Stomach (tissue), 9 donors: Measurements from ENCODE around the gene WNT9A. TPM values are rescaled to one million over a fixed set of nuclear protein-coding genes. Genes with fewer than 3 reads are reported as not detected.

Source experiments
- DNase-seq, 2 donors: peaks; one replicate each; pipeline versions ENCODE4 v3.0.0 to v3.0.0-alpha.2; 2013 to 2019
- H3K27ac ChIP-seq, 5 donors: fragments of 200-600 bp in 4 of 5; sonication (generic) in 4 of 5; one replicate each; pipeline ENCODE4 v1.5.1; 2013 to 2019; ENCODE audit warnings: mild to moderate bottlenecking in 1 of 5, moderate library complexity in 1 of 5
- H3K27me3 ChIP-seq, 3 donors: fragments of 200-600 bp; sonication (generic); one replicate each; pipeline ENCODE4 v1.5.1; 2017 to 2019; ENCODE audit warnings: mixed run types in 1 of 3
- H3K36me3 ChIP-seq, 4 donors: fragments of 200-600 bp; sonication (generic); 1 replicate in 3 of 4; 2 replicates in 1 of 4; pipeline ENCODE4 v1.5.1; 2016 to 2019
- H3K4me1 ChIP-seq, 4 donors: fragments of 200-600 bp; sonication (generic); one replicate each; pipeline ENCODE4 v1.5.1; 2016 to 2019
- H3K4me3 ChIP-seq, 4 donors: fragments of 200-600 bp; sonication (generic) in 3 of 4; one replicate each; pipeline ENCODE4 v1.5.1; 2016 to 2019; ENCODE audit warnings: mild to moderate bottlenecking in 1 of 4
- H3K9me3 ChIP-seq, 4 donors: fragments of 200-600 bp; sonication (generic); one replicate each; pipeline ENCODE4 v1.5.1; 2016 to 2019
- EP300 ChIP-seq: sonication (generic); formaldehyde crosslinking; IDR thresholded peaks from one replicate; pipeline ENCODE4 v1.6.1; 2017; ENCODE audit warnings: antibody characterized with exemption
- POLR2A ChIP-seq, 4 donors: fragments of 450-650 bp; IDR thresholded peaks; one replicate each; pipeline ENCODE4 v1.6.1; 2016; ENCODE audit warnings: antibody characterized with exemption in 4 of 4, control low read depth in 2 of 4, mild to moderate bottlenecking in 1 of 4, moderate library complexity in 1 of 4
- POLR2AphosphoS5 ChIP-seq, 3 donors: sonication (generic); formaldehyde crosslinking; IDR thresholded peaks; one replicate each; pipeline ENCODE4 v1.6.1; 2016; ENCODE audit warnings: antibody characterized with exemption in 3 of 3
- WGBS, 5 donors: extraction: QIAGEN DNeasy Blood & Tissue Kit in 3 of 5; methylation state at CpG; one replicate each; pipeline versions ENCODE4 v1.1.5 to v1.1.7; 2013 to 2018; 5-methylcytosine and 5-hydroxymethylcytosine counted together
- intact Hi-C: fragments of 100-400 bp; cut with DNase I; formaldehyde crosslinking; loops from one replicate; pipeline ENCODE4 v1.15.1; 2023; ENCODE audit warnings: low total_unique reads
- polyA plus RNA-seq, 3 donors: library from polyadenylated mRNA; stranded (reverse); fragments of 200-250 nt; gene quantifications; one replicate each; pipeline ENCODE4 v1.2.3, GENCODE V29; 2013
- total RNA-seq, 5 donors: library from RNA; depleted of rRNA; stranded (reverse); fragments of >200 nt; gene quantifications; one replicate each; pipeline versions ENCODE4 v1.1.0 to v1.2.3, GENCODE V29; 2014 to 2016
- TF ChIP-seq, protein P1 (sequence below), 7 experiments: fragments of 450-650 bp in 4 of 7; fragments of 200-600 bp in 3 of 7; sonication (generic) in 3 of 7; IDR thresholded peaks; one replicate each; pipeline ENCODE4 v1.5.1; 2016 to 2019; ENCODE audit warnings: antibody characterized with exemption in 7 of 7, control low read depth in 2 of 7, mild to moderate bottlenecking in 1 of 7
- donor health status: healthy with polysubstance abuse.
- donor health status: Bipolar disorder and iron deficiency.
- donor health status: healthy.

The WNT9A gene
- total and polyA plus RNA-seq, 8 donors: 1.1 to 22.2 (median 3.0) TPM

DNA sequence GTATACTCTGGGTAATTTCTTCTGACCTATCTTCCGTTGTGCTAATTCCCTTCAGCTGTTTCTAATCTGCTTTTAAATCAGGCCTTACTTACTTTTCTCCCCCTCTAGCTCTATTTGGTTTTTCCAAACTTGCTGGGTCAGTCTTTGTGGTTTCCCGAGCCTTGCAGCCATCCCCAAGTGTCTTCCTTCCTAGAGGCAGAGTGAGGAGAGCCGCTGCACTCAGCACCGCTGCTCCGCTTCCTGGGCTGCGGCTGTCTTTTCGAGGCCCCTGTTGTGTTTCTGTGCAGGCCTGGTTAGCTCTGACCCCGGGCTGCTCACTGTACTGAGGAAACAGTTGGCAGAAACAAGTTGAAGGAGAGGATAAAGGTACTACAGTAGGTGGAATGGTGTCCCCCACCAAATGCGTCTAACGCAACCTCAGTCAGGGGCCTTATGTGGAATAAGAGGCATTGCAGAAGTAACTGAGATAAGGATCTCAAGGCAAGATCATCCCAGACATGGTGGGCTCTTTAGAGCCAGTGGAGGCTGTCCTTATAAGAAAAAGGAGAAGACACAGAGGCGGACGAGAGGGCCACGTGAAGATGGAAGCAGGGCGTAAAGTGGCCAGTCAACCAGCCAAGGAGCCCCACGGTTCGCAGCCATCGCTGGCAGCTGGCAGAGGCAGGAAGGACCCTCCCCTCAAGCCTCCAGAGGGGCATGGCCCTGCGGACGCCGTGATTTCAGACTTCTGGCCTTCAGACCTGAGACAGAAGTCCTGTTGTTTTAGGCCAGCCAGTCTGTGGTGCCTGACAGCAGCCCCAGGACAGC lies 10.5 kb downstream of the WNT9A start:
- intact Hi-C loops: no loop called here
- H3K4me1 ChIP-seq: peaks cover 0 to 22% (median 12%) of the 10 kb centered on the region in 4 donors
- no peaks in the 10 kb centered on the region for H3K9me3 ChIP-seq
- WGBS, 5 donors: 85 to 88% (median 87%) methylated on average over 20 of the region's 20 CpGs
- no peak for TF ChIP-seq POLR2A (IDR thresholded peaks at IDR 0.05)
- TF ChIP-seq, protein P1, sequence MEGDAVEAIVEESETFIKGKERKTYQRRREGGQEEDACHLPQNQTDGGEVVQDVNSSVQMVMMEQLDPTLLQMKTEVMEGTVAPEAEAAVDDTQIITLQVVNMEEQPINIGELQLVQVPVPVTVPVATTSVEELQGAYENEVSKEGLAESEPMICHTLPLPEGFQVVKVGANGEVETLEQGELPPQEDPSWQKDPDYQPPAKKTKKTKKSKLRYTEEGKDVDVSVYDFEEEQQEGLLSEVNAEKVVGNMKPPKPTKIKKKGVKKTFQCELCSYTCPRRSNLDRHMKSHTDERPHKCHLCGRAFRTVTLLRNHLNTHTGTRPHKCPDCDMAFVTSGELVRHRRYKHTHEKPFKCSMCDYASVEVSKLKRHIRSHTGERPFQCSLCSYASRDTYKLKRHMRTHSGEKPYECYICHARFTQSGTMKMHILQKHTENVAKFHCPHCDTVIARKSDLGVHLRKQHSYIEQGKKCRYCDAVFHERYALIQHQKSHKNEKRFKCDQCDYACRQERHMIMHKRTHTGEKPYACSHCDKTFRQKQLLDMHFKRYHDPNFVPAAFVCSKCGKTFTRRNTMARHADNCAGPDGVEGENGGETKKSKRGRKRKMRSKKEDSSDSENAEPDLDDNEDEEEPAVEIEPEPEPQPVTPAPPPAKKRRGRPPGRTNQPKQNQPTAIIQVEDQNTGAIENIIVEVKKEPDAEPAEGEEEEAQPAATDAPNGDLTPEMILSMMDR (IDR thresholded peaks at IDR 0.05): no peak
- no peak for DNase-seq
- no peak overlapping the region for H3K4me3 ChIP-seq
- no peaks in the 10 kb centered on the region for H3K27me3 ChIP-seq
- no peak overlapping the region for H3K27ac ChIP-seq
- H3K36me3 ChIP-seq: no peaks in the 10 kb centered on the region

DNA sequence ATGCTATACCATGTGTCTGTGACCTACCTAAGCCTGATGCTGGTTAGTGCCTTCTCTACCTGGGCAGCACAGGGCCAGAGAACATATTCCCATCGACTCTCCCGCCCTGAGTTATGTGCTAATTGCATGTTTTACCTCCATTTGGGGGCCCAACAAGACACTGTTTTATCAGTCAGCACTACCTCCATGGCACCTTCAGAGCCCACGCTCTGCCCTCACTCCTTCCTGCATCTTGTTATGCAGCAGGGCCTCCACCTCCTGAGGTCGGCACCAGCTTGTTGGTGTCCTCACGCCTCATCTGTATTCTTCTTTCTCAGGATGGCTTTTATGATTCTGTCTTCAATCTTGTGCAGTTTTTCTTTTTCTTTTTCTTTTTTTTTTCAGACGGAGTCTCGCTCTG lies 11.9 kb downstream of the WNT9A start:
- Histone ChIP-seq H3K4me3 (no peak overlapping the region), H3K4me1 (peaks cover 0 to 13% (median 6%) of the 10 kb centered on the region in 4 donors), H3K9me3 (no peaks in the 10 kb centered on the region), H3K36me3 (no peaks in the 10 kb centered on the region), H3K27me3 (no peaks in the 10 kb centered on the region), H3K27ac (no peak overlapping the region)
- intact Hi-C loops: no loop called here
- TF ChIP-seq POLR2AphosphoS5 (IDR thresholded peaks at IDR 0.05) (no peak), EP300 (no peak)
- 95 to 98% (median 97%) methylated on average over 7 of the region's 7 CpGs for WGBS, 5 donors
- DNase-seq: no peak

DNA sequence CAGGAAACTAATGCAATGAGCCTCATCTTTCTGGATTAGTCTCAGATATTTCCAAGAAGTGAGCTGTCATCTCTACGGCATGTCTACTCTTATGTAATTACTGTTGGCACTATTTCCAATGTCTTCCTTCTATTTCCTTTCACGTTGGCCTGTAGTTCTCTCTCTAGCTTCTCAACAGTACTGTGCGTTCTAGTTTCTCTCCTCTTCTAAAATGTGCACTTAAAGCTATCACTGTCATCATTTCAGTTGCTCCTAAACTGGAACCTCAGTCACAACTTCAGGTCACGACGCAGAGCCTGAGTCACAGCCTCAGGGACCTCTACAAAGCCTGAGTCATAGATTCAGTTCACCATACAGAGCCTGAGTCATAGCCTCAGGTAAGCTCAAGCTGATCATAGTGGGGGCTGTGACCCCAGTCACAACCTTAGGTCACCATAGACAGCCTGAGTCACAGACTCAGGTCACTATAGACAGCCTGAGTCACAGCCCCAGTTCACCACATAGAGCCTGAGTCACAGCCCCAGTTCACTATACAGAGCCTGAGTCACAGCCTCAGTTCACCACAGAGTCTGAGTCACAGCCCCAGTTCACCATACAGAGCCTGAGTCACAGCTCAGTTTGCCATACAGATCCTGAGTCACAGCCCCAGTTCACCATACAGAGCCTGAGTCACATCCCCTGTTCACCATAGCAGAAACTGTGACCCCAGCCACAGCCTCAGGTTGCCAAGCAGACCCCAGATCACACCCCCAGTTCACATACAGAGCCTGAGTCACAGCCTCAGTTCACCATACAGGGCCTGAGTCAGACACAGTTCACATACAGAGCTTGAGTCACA lies 13.0 kb downstream of the WNT9A start:
- 55 to 75% (median 59%) methylated on average over 5 of the region's 5 CpGs for WGBS, 5 donors
- Histone ChIP-seq H3K4me3 (no peak overlapping the region), H3K9me3 (no peaks in the 10 kb centered on the region), H3K36me3 (no peaks in the 10 kb centered on the region), H3K27me3 (no peaks in the 10 kb centered on the region), H3K27ac (peak overlapping the region in 4 of 5 donors; percentile 42 to 79 (median 56)), H3K4me1 (peaks cover 0 to 9% (median 1%) of the 10 kb centered on the region in 4 donors)
- intact Hi-C loops: no loop called here
- no peak for DNase-seq
- TF ChIP-seq POLR2A (IDR thresholded peaks at IDR 0.05): no peak
- TF ChIP-seq, protein P1 (IDR thresholded peaks at IDR 0.05): no peak
- TF ChIP-seq EP300: no peak
- no peak for TF ChIP-seq POLR2AphosphoS5 (IDR thresholded peaks at IDR 0.05)

- no peak for DNase-seq
- H3K27me3 ChIP-seq: no peaks in the 10 kb centered on the region
- H3K36me3 ChIP-seq: peaks cover 0 to 3% (median 0%) of the 10 kb centered on the region in 4 donors
- no peak overlapping the region for H3K4me3 ChIP-seq
- H3K4me1 ChIP-seq: no peaks in the 10 kb centered on the region
- no peak overlapping the region for H3K27ac ChIP-seq
- no peaks in the 10 kb centered on the region for H3K9me3 ChIP-seq
- WGBS, 5 donors: 88 to 95% (median 94%) methylated on average over 11 to 17 of the region's 17 CpGs
- intact Hi-C loops: no loop called here
- no peak for TF ChIP-seq POLR2AphosphoS5 (IDR thresholded peaks at IDR 0.05)
- TF ChIP-seq, protein P1 (IDR thresholded peaks at IDR 0.05): no peak
- no peak for TF ChIP-seq POLR2A (IDR thresholded peaks at IDR 0.05)
- no peak for TF ChIP-seq EP300
Measured at GRCh38 chr1:227929751-227930472, 17.8 kb downstream of the WNT9A start.
